Measurements from ENCODE around the gene POLG. TPM values are rescaled to one million over a fixed set of nuclear protein-coding genes. Genes with fewer than 3 reads are reported as not detected.

Gene POLG
- total RNA-seq, 1 experiment from 2014 or later = 83.5 TPM

GRCh38 chr15:89364341-89364740, 29.7 kb upstream of the POLG start:
- Histone ChIP-seq H3K79me2 (ENCODE audit: low read length) (no peaks in the 10 kb centered on the region), H3K4me2 (ENCODE audit: low read length) (no peak overlapping the region), H3K4me3 (ENCODE audit: low read length) (no peak overlapping the region), H3K27ac (ENCODE audit: low read length) (no peak overlapping the region), H3F3A (ENCODE audit: low read length, unreplicated experiment) (no peaks in the 10 kb centered on the region), H3K4me1 (ENCODE audit: insufficient read depth, low read length) (0 out of 2 replicates have a peak, but pooled peaks cover under 1% of the 10 kb centered on the region), H4K20me1 (ENCODE audit: low read length) (no peaks in the 10 kb centered on the region), H3K9me3 (ENCODE audit: low read length) (no peaks in the 10 kb centered on the region), H3K9me2 (replicated peaks; ENCODE audit: low read length) (no peaks in the 10 kb centered on the region), H3K9ac (ENCODE audit: low read length) (no peak overlapping the region), H3K27me3 (ENCODE audit: low read length) (peaks cover 51% of the 10 kb centered on the region), H2AFZ (ENCODE audit: low read length) (no peak overlapping the region), H3K36me3 (ENCODE audit: low read depth, low read length) (no peaks in the 10 kb centered on the region)
- no TSS peak for BruUV-seq (replicated peaks)
- ATAC-seq (no peak), DNase-seq (no peak)
- TF ChIP-seq EZH2phosphoT487 (IDR thresholded peaks at IDR 0.05; ENCODE audit: borderline replicate concordance, low read length) = no peak
- no peak for TF ChIP-seq EZH2 (IDR thresholded peaks at IDR 0.05; ENCODE audit: low read length, unreplicated experiment)
- TF ChIP-seq CTCF (conservative IDR thresholded peaks at IDR 0.05; ENCODE audit: low read depth, low read length) = no peak
- ChIA-PET CTCF (no interaction called here), POLR2A (ENCODE audit: unreplicated experiment) (no interaction called here)
- intact Hi-C loops (cut with micrococcal nuclease) = no loop called here

GRCh38 chr15:89363770-89364169, 29.1 kb upstream of the POLG start:
- POLR2A ChIA-PET (ENCODE audit: unreplicated experiment) = no interaction called here
- Histone ChIP-seq H3K9me2 (replicated peaks; ENCODE audit: low read length) (no peaks in the 10 kb centered on the region), H3K4me2 (ENCODE audit: low read length) (no peak overlapping the region), H3K36me3 (ENCODE audit: low read depth, low read length) (no peaks in the 10 kb centered on the region), H3K27me3 (ENCODE audit: low read length) (peaks cover 46% of the 10 kb centered on the region), H3K9ac (ENCODE audit: low read length) (no peak overlapping the region), H3K79me2 (ENCODE audit: low read length) (no peaks in the 10 kb centered on the region), H3K4me3 (ENCODE audit: low read length) (no peak overlapping the region), H3K4me1 (ENCODE audit: insufficient read depth, low read length) (0 out of 2 replicates have a peak, but pooled peaks cover 3% of the 10 kb centered on the region), H4K20me1 (ENCODE audit: low read length) (no peaks in the 10 kb centered on the region), H3F3A (ENCODE audit: low read length, unreplicated experiment) (no peaks in the 10 kb centered on the region), H3K9me3 (ENCODE audit: low read length) (no peaks in the 10 kb centered on the region), H2AFZ (ENCODE audit: low read length) (no peak overlapping the region), H3K27ac (ENCODE audit: low read length) (no peak overlapping the region)
- TF ChIP-seq EZH2phosphoT487 (IDR thresholded peaks at IDR 0.05; ENCODE audit: borderline replicate concordance, low read length) (no peak), CTCF (conservative IDR thresholded peaks at IDR 0.05; ENCODE audit: low read depth, low read length) (no peak), EZH2 (IDR thresholded peaks at IDR 0.05; ENCODE audit: low read length, unreplicated experiment) (no peak)
- intact Hi-C loops (cut with micrococcal nuclease) = no loop called here
- no peak for ATAC-seq
- no TSS peak for BruUV-seq (replicated peaks)
- no peak for DNase-seq
- CTCF ChIA-PET = no interaction called here

GRCh38 chr15:89363133-89363532, 28.5 kb upstream of the POLG start:
- Histone ChIP-seq H3F3A (ENCODE audit: low read length, unreplicated experiment) (no peaks in the 10 kb centered on the region), H3K36me3 (ENCODE audit: low read depth, low read length) (no peaks in the 10 kb centered on the region), H3K27ac (ENCODE audit: low read length) (no peak overlapping the region), H3K9ac (ENCODE audit: low read length) (no peak overlapping the region), H3K9me2 (replicated peaks; ENCODE audit: low read length) (no peaks in the 10 kb centered on the region), H3K79me2 (ENCODE audit: low read length) (no peaks in the 10 kb centered on the region), H3K4me2 (ENCODE audit: low read length) (no peak overlapping the region), H3K27me3 (ENCODE audit: low read length) (peaks cover 43% of the 10 kb centered on the region), H3K4me1 (ENCODE audit: insufficient read depth, low read length) (0 out of 2 replicates have a peak, but pooled peaks cover 3% of the 10 kb centered on the region), H3K9me3 (ENCODE audit: low read length) (no peaks in the 10 kb centered on the region), H2AFZ (ENCODE audit: low read length) (no peak overlapping the region), H4K20me1 (ENCODE audit: low read length) (no peaks in the 10 kb centered on the region), H3K4me3 (ENCODE audit: low read length) (no peak overlapping the region)
- ChIA-PET POLR2A (ENCODE audit: unreplicated experiment) (no interaction called here), CTCF (no interaction called here)
- TF ChIP-seq EZH2phosphoT487 (IDR thresholded peaks at IDR 0.05; ENCODE audit: borderline replicate concordance, low read length) (no peak), EZH2 (IDR thresholded peaks at IDR 0.05; ENCODE audit: low read length, unreplicated experiment) (no peak), CTCF (conservative IDR thresholded peaks at IDR 0.05; ENCODE audit: low read depth, low read length) (no peak)
- no peak for DNase-seq
- BruUV-seq (replicated peaks) = no TSS peak
- ATAC-seq = no peak
- intact Hi-C loops (cut with micrococcal nuclease) = no loop called here

All from PC-3 (cell line).